Activated naive CD4-positive, alpha-beta T cell treated with Interleukin-2 at 50 U/mL for 16 hours (primary cell): ENCODE data around the gene PARVA.
"Not testable (repeated sequence)": the region's sequence is repeated elsewhere in the genome, so short reads cannot be mapped to it uniquely, and the experiment has no call there.

ENCODE experiments used
- DNase-seq: peaks from one replicate; pipeline ENCODE4 v3.0.0-alpha.2; 2020

The PARVA gene

GRCh38 chr11:12508151-12508751, 130.9 kb downstream of the PARVA start:
- no peak for DNase-seq

- no peak for DNase-seq
Observed at GRCh38 chr11:12509371-12509770, 132.0 kb downstream of the PARVA start.

GRCh38 chr11:12512132-12512531, 134.8 kb downstream of the PARVA start:
- DNase-seq: no peak

GRCh38 chr11:12512826-12513395, 135.5 kb downstream of the PARVA start:
- DNase-seq: no peak

GRCh38 chr11:12516387-12517105, 139.2 kb downstream of the PARVA start:
- DNase-seq: no peak

- no peak for DNase-seq
Observed at GRCh38 chr11:12517306-12517705, 139.9 kb downstream of the PARVA start.

- no peak for DNase-seq
Observed at GRCh38 chr11:12517741-12518140, 140.4 kb downstream of the PARVA start.

- DNase-seq: no peak
Observed at GRCh38 chr11:12518606-12519385, 141.4 kb downstream of the PARVA start.

- no peak for DNase-seq
Observed at GRCh38 chr11:12520054-12520453, 142.7 kb downstream of the PARVA start.

GRCh38 chr11:12520576-12520975, 143.2 kb downstream of the PARVA start:
- not testable (repeated sequence) for DNase-seq

- DNase-seq: no peak
Observed at GRCh38 chr11:12523180-12523924, 146.0 kb downstream of the PARVA start.

- no peak for DNase-seq
Observed at GRCh38 chr11:12524865-12525264, 147.5 kb downstream of the PARVA start.

GRCh38 chr11:12525466-12526055, 148.2 kb downstream of the PARVA start:
- DNase-seq: no peak

- no peak for DNase-seq
Observed at GRCh38 chr11:12526789-12527188, 149.4 kb downstream of the PARVA start.

GRCh38 chr11:12528487-12528886, 151.1 kb downstream of the PARVA start:
- no peak for DNase-seq

GRCh38 chr11:12529041-12529440, 151.7 kb downstream of the PARVA start:
- DNase-seq: no peak

GRCh38 chr11:12529793-12530192, 152.4 kb downstream of the PARVA start:
- no peak for DNase-seq

GRCh38 chr11:12531020-12531419, 153.6 kb downstream of the PARVA start:
- DNase-seq: no peak

GRCh38 chr11:12531681-12532080, 154.3 kb downstream of the PARVA start:
- no peak for DNase-seq

GRCh38 chr11:12532580-12532979, 155.2 kb downstream of the PARVA start:
- no peak for DNase-seq

GRCh38 chr11:12534549-12534948, 157.2 kb downstream of the PARVA start:
- DNase-seq: no peak

- no peak for DNase-seq
Observed at GRCh38 chr11:12535321-12535720, 157.9 kb downstream of the PARVA start.
